AG10803 (cell line): Measurements from ENCODE around the gene HDHD5.
A peak's percentile ranks its signal among the peaks of the same experiment; 100 is the strongest.

ENCODE experiments used
- DNase-seq: peaks from one replicate; pipeline ENCODE4 v3.0.0; 2010; ENCODE audit warnings: low read depth
- H3K4me3 ChIP-seq: 2 replicates; pipeline ENCODE4 v1.5.1; 2011; ENCODE audit warnings: mild to moderate bottlenecking, low read length, control low read depth
- TF ChIP-seq, protein P1 (sequence below): conservative IDR thresholded peaks from 2 replicates; pipeline ENCODE4 v1.5.1; 2011; ENCODE audit warnings: mild to moderate bottlenecking, low read length, control low read depth, inconsistent platforms

The HDHD5 gene

DNA sequence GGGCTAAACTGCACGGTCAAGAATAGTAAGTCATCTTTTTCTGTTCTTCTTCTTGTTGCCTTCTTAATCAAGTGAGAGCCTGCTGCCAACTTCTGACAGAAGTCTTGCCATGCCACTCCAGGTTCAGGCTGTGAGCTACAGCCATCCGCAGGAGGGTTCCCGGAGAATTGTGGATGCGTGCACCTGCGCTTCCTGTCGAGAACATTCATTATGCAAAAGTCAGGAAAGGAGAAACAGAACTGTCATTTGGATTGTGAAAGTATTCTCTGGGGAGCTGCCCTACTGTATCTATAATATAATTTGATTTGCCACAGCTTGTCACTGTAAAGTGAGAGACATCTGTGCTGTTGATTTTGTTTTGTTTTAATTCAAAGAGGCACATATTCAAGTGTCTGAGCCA lies 62.0 kb downstream of the HDHD5 start:
- H3K4me3 ChIP-seq: no peak overlapping the region
- TF ChIP-seq, protein P1, sequence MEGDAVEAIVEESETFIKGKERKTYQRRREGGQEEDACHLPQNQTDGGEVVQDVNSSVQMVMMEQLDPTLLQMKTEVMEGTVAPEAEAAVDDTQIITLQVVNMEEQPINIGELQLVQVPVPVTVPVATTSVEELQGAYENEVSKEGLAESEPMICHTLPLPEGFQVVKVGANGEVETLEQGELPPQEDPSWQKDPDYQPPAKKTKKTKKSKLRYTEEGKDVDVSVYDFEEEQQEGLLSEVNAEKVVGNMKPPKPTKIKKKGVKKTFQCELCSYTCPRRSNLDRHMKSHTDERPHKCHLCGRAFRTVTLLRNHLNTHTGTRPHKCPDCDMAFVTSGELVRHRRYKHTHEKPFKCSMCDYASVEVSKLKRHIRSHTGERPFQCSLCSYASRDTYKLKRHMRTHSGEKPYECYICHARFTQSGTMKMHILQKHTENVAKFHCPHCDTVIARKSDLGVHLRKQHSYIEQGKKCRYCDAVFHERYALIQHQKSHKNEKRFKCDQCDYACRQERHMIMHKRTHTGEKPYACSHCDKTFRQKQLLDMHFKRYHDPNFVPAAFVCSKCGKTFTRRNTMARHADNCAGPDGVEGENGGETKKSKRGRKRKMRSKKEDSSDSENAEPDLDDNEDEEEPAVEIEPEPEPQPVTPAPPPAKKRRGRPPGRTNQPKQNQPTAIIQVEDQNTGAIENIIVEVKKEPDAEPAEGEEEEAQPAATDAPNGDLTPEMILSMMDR: no peak
- DNase-seq: no peak

DNA sequence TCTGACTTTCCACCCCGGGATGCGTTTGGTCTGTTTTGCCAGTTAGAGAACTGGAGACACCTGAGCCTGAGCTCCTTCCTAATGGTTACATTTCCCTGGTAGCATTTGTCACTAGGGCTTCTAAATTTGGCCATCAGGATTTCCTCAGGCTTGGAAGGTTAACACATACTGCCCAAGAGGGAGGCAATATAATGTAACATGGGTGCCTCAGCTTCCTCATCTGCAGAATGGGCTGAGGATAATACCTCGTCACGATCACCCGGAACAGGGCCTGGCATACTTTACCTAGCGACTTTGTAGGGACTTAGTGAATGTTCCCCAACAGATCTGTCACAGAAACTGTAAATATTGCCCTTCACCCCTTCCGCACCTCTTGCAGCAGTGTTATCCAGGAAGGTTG lies 63.0 kb downstream of the HDHD5 start:
- DNase-seq: no peak
- TF ChIP-seq, protein P1: no peak
- no peak overlapping the region for H3K4me3 ChIP-seq

DNA sequence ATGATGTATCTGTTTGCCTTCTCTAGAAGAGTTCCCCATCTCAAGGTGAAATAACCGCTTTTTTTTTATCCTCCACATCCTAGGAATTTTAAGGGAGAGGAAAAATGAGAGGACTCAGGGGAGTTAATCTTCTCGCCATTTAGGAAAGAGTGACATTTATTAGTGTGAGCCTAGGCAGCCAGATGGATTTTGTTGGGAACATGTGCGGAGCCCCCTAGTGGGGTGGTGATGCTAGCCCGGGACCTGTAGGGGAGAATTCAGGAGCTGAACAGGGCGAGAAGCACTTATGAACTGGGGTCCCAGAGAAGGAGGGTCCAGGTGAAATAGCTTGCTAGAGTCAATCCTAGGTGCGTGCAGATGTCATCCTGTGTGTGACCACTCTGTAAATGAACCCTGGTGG lies 63.5 kb downstream of the HDHD5 start:
- TF ChIP-seq, protein P1: peak; percentile 36
- peak; percentile 9 for DNase-seq
- H3K4me3 ChIP-seq: no peak overlapping the region

DNA sequence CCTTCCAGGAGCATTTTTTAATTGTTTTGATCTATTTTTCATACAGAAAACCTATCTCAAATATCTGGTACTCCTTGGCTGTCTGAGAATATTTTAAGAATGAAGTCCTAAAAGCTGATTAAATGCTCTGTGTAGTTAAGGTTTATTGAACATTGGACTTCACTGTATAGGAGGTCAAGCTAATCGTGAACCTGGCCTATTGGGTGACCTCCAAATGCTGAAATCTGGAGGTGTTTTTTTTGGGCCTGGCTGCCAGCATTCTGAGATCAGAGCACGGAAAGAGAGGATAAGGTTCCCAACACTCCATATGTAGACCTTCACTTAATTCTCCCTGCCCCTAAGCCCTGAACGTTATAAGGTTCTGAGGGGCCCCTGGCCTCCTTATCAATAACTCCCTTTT lies 66.0 kb downstream of the HDHD5 start:
- TF ChIP-seq, protein P1: no peak
- H3K4me3 ChIP-seq: no peak overlapping the region
- no peak for DNase-seq

DNA sequence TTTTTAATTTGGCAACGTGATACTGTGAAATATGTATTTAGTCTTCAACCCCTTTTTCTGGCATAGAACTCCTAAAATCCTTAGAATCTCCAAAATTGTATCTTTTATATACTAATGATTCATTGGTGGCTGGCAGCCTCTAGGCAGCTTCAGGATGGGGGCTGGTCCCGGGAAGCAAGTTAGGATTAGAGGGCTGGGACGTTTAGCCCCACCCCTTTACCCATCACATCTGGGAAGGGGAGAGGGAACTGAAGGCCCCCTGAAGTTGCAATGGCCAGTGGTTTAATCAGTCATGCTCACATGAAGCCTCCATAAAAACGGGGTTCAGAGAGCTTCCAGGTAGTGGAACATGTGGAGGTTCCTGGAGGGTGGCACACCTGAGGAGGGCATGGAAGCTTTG lies 67.2 kb downstream of the HDHD5 start:
- no peak overlapping the region for H3K4me3 ChIP-seq
- no peak for DNase-seq
- TF ChIP-seq, protein P1: no peak

DNA sequence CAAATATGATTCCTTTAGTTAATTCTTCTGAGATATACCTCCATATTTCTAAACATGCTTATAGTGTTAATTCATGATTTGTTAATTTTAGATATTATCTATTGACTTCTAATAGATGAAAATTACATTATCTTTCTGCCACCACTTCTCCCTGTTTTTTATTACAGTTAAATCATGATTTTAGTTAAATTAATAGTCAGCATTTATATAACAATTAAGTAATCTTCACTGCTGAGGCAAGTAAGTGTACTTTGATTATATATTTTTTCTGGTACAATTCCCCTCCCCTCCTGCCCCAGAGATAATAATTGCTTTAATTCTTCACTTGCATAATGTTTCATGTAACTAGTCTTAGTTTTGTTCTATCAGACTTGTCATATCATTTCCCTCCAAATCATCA lies 68.5 kb downstream of the HDHD5 start:
- no peak for DNase-seq
- TF ChIP-seq, protein P1: no peak
- no peak overlapping the region for H3K4me3 ChIP-seq
